AG08396 (cell line): ENCODE measurements around the gene GRIK4.

Experiments
- DNase-seq: peaks from one replicate; pipeline ENCODE4 v3.0.0; 2012; ENCODE audit warnings: low spot score, mixed read lengths

The GRIK4 gene

GRCh38 chr11:120642196-120642894, 130.8 kb downstream of the GRIK4 start:
- DNase-seq = no peak

GRCh38 chr11:120643284-120643683, 131.7 kb downstream of the GRIK4 start:
- DNase-seq = no peak

- no peak for DNase-seq
Observed at GRCh38 chr11:120645639-120646038, 134.1 kb downstream of the GRIK4 start.

- DNase-seq = no peak
Observed at GRCh38 chr11:120646206-120646605, 134.7 kb downstream of the GRIK4 start.

- no peak for DNase-seq
Observed at GRCh38 chr11:120647681-120648080, 136.1 kb downstream of the GRIK4 start.

- no peak for DNase-seq
Observed at GRCh38 chr11:120648771-120649170, 137.2 kb downstream of the GRIK4 start.

- DNase-seq = no peak
Observed at GRCh38 chr11:120649316-120649715, 137.8 kb downstream of the GRIK4 start.

- DNase-seq = no peak
Observed at GRCh38 chr11:120651396-120651795, 139.8 kb downstream of the GRIK4 start.

- no peak for DNase-seq
Observed at GRCh38 chr11:120651836-120652235, 140.3 kb downstream of the GRIK4 start.

- DNase-seq = no peak
Observed at GRCh38 chr11:120652705-120653335, 141.3 kb downstream of the GRIK4 start.

- no peak for DNase-seq
Observed at GRCh38 chr11:120655589-120655988, 144.0 kb downstream of the GRIK4 start.

- DNase-seq = no peak
Observed at GRCh38 chr11:120657306-120658070, 145.9 kb downstream of the GRIK4 start.

GRCh38 chr11:120658071-120658423, 146.5 kb downstream of the GRIK4 start:
- no peak for DNase-seq

- no peak for DNase-seq
Observed at GRCh38 chr11:120659076-120659475, 147.5 kb downstream of the GRIK4 start.

GRCh38 chr11:120660024-120660565, 148.5 kb downstream of the GRIK4 start:
- peak; percentile 35 for DNase-seq

- no peak for DNase-seq
Observed at GRCh38 chr11:120662071-120662676, 150.6 kb downstream of the GRIK4 start.

- DNase-seq = no peak
Observed at GRCh38 chr11:120663142-120663541, 151.6 kb downstream of the GRIK4 start.

GRCh38 chr11:120666121-120666639, 154.6 kb downstream of the GRIK4 start:
- DNase-seq = no peak

GRCh38 chr11:120667281-120667680, 155.7 kb downstream of the GRIK4 start:
- DNase-seq = no peak

GRCh38 chr11:120667934-120668333, 156.4 kb downstream of the GRIK4 start:
- no peak for DNase-seq

- DNase-seq = no peak
Observed at GRCh38 chr11:120668537-120668936, 157.0 kb downstream of the GRIK4 start.

- DNase-seq = no peak
Observed at GRCh38 chr11:120674542-120674941, 163.0 kb downstream of the GRIK4 start.
